CD4-positive, CD25-positive, alpha-beta regulatory T cell (primary cell): Measurements from ENCODE around the gene DGKB. TPM values are rescaled to one million over a fixed set of nuclear protein-coding genes. Genes with fewer than 3 reads are reported as not detected.

Experiments
- ATAC-seq, 2 donors: fragments of 150-1000 bp; cut with Tn5 transposase; one replicate each; pipeline ENCODE4 v1.10.0; 2021; ENCODE audit warnings: low read depth in 2 of 2, moderate number of reproducible peaks in 2 of 2, moderate library complexity in 1 of 2
- DNase-seq, 3 donors: peaks; one replicate each; pipeline versions ENCODE4 v3.0.0 to v3.0.0-alpha.2; 2012 to 2022; ENCODE audit warnings: mixed read lengths in 1 of 3
- H3K27ac ChIP-seq: one replicate; pipeline ENCODE4 v1.7.0; 2013; ENCODE audit warnings: mild to moderate bottlenecking, low read length; ENCODE audit not compliant: insufficient read depth, poor library complexity, severe bottlenecking
- H3K27me3 ChIP-seq: one replicate; pipeline ENCODE4 v1.7.0; 2013; ENCODE audit warnings: low read length; ENCODE audit not compliant: control insufficient read depth, insufficient read depth
- H3K36me3 ChIP-seq: one replicate; pipeline ENCODE4 v1.7.0; 2013; ENCODE audit warnings: mild to moderate bottlenecking, low read length, moderate library complexity; ENCODE audit not compliant: control insufficient read depth, insufficient read depth
- H3K4me1 ChIP-seq: 2 replicates; pipeline ENCODE4 v1.7.0; 2013; ENCODE audit warnings: mild to moderate bottlenecking, low read length; ENCODE audit not compliant: insufficient read depth, control insufficient read depth, poor library complexity, severe bottlenecking
- H3K4me3 ChIP-seq: one replicate; pipeline ENCODE4 v1.7.0; 2013; ENCODE audit warnings: low read depth, mild to moderate bottlenecking, low read length, moderate library complexity
- H3K9me3 ChIP-seq, 2 experiments: 1 replicate in 1 of 2; 2 replicates in 1 of 2; pipeline ENCODE4 v1.7.0; 2013; ENCODE audit warnings: low read length in 2 of 2, mild to moderate bottlenecking in 1 of 2, moderate library complexity in 1 of 2; ENCODE audit not compliant: control insufficient read depth in 2 of 2
- H3K27ac Mint-ChIP-seq, 3 donors: one replicate each; pipeline ENCODE4 v1.8.0; 2020 to 2022; ENCODE audit warnings: mild to moderate bottlenecking in 3 of 3, mixed read lengths in 3 of 3, moderate library complexity in 2 of 3
- H3K27me3 Mint-ChIP-seq: one replicate; pipeline ENCODE4 v1.8.0; 2022; ENCODE audit warnings: mild to moderate bottlenecking, mixed read lengths
- H3K36me3 Mint-ChIP-seq: one replicate; pipeline ENCODE4 v1.8.0; 2020; ENCODE audit warnings: mixed read lengths
- H3K4me1 Mint-ChIP-seq, 4 donors: one replicate each; pipeline ENCODE4 v1.8.0; 2020 to 2022; ENCODE audit warnings: mixed read lengths in 4 of 4, mild to moderate bottlenecking in 1 of 4
- H3K4me3 Mint-ChIP-seq, 4 donors: one replicate each; pipeline ENCODE4 v1.8.0; 2020 to 2022; ENCODE audit warnings: mild to moderate bottlenecking in 4 of 4, mixed read lengths in 4 of 4, moderate library complexity in 3 of 4
- H3K9me3 Mint-ChIP-seq, 7 donors: one replicate each; pipeline ENCODE4 v1.8.0; 2020 to 2022; ENCODE audit warnings: mixed read lengths in 7 of 7, mild to moderate bottlenecking in 3 of 7, moderate library complexity in 2 of 7
- polyA plus RNA-seq, 4 donors: library from polyadenylated mRNA; unstranded; fragments of 300-500 nt; fragmentation: Illumina TruSeq; gene quantifications; one replicate each; pipeline ENCODE4 v1.2.3, GENCODE V29; 2021
- total RNA-seq: library from RNA; stranded (reverse); gene quantifications from one replicate; pipeline ENCODE4 v1.2.3, GENCODE V29; 2022

The DGKB gene
- total and polyA plus RNA-seq, 5 donors from 2014 or later: not detected

GRCh38 chr7:14637968-14638367, 264.6 kb downstream of the DGKB start:
- H3K36me3 ChIP-seq: no peaks in the 10 kb centered on the region
- H3K4me1 ChIP-seq: no peaks in the 10 kb centered on the region
- Mint-ChIP-seq H3K27ac (no peak overlapping the region), H3K4me3 (no peak overlapping the region), H3K4me1 (no peaks in the 10 kb centered on the region), H3K36me3 (no peaks in the 10 kb centered on the region), H3K27me3 (no peaks in the 10 kb centered on the region), H3K9me3 (peaks cover 0 to 5% (median 2%) of the 10 kb centered on the region in 7 donors)
- H3K9me3 ChIP-seq: no peaks in the 10 kb centered on the region
- no peak overlapping the region for H3K4me3 ChIP-seq
- H3K27ac ChIP-seq: no peak overlapping the region
- no peaks in the 10 kb centered on the region for H3K27me3 ChIP-seq
- ATAC-seq (no peak), DNase-seq (no peak)

GRCh38 chr7:14635955-14636354, 266.6 kb downstream of the DGKB start:
- no peak overlapping the region for H3K4me3 Mint-ChIP-seq
- no peak for ATAC-seq
- no peaks in the 10 kb centered on the region for H3K36me3 Mint-ChIP-seq
- no peaks in the 10 kb centered on the region for H3K27me3 ChIP-seq
- H3K4me1 Mint-ChIP-seq: no peaks in the 10 kb centered on the region
- no peaks in the 10 kb centered on the region for H3K4me1 ChIP-seq
- no peaks in the 10 kb centered on the region for H3K36me3 ChIP-seq
- peaks cover 0 to 5% (median 2%) of the 10 kb centered on the region in 7 donors for H3K9me3 Mint-ChIP-seq
- no peak overlapping the region for H3K27ac Mint-ChIP-seq
- H3K27ac ChIP-seq: no peak overlapping the region
- no peaks in the 10 kb centered on the region for H3K27me3 Mint-ChIP-seq
- no peak for DNase-seq
- no peaks in the 10 kb centered on the region for H3K9me3 ChIP-seq
- H3K4me3 ChIP-seq: no peak overlapping the region

GRCh38 chr7:14630048-14630447, 272.5 kb downstream of the DGKB start:
- Histone ChIP-seq H3K4me1 (no peaks in the 10 kb centered on the region), H3K9me3 (no peaks in the 10 kb centered on the region), H3K27ac (no peak overlapping the region), H3K36me3 (no peaks in the 10 kb centered on the region), H3K27me3 (no peaks in the 10 kb centered on the region), H3K4me3 (no peak overlapping the region)
- Mint-ChIP-seq H3K4me3 (no peak overlapping the region), H3K36me3 (no peaks in the 10 kb centered on the region), H3K27me3 (no peaks in the 10 kb centered on the region), H3K27ac (no peak overlapping the region), H3K9me3 (peaks cover 0 to 2% (median 0%) of the 10 kb centered on the region in 7 donors), H3K4me1 (no peaks in the 10 kb centered on the region)
- DNase-seq (no peak), ATAC-seq (no peak)

- Mint-ChIP-seq H3K4me1 (no peaks in the 10 kb centered on the region), H3K27me3 (no peaks in the 10 kb centered on the region), H3K36me3 (no peaks in the 10 kb centered on the region), H3K4me3 (no peak overlapping the region), H3K9me3 (peaks cover 0 to 2% (median 0%) of the 10 kb centered on the region in 7 donors), H3K27ac (no peak overlapping the region)
- ATAC-seq (no peak), DNase-seq (no peak)
- Histone ChIP-seq H3K27ac (no peak overlapping the region), H3K36me3 (no peaks in the 10 kb centered on the region), H3K9me3 (no peaks in the 10 kb centered on the region), H3K4me1 (no peaks in the 10 kb centered on the region), H3K4me3 (no peak overlapping the region), H3K27me3 (no peaks in the 10 kb centered on the region)
Observed at GRCh38 chr7:14628516-14628915, 274.0 kb downstream of the DGKB start.

GRCh38 chr7:14626076-14626475, 276.5 kb downstream of the DGKB start:
- Mint-ChIP-seq H3K27ac (no peak overlapping the region), H3K4me1 (no peaks in the 10 kb centered on the region), H3K27me3 (no peaks in the 10 kb centered on the region), H3K9me3 (peaks cover 0 to 6% (median 0%) of the 10 kb centered on the region in 7 donors), H3K4me3 (no peak overlapping the region), H3K36me3 (no peaks in the 10 kb centered on the region)
- H3K9me3 ChIP-seq: no peaks in the 10 kb centered on the region
- H3K36me3 ChIP-seq: no peaks in the 10 kb centered on the region
- no peaks in the 10 kb centered on the region for H3K27me3 ChIP-seq
- H3K27ac ChIP-seq: no peak overlapping the region
- H3K4me3 ChIP-seq: no peak overlapping the region
- no peak for DNase-seq
- no peak for ATAC-seq
- H3K4me1 ChIP-seq: no peaks in the 10 kb centered on the region

GRCh38 chr7:14622559-14622958, 280.0 kb downstream of the DGKB start:
- H3K36me3 Mint-ChIP-seq: no peaks in the 10 kb centered on the region
- H3K4me3 Mint-ChIP-seq: no peak overlapping the region
- Histone ChIP-seq H3K4me1 (no peaks in the 10 kb centered on the region), H3K9me3 (no peaks in the 10 kb centered on the region), H3K4me3 (no peak overlapping the region), H3K27me3 (no peaks in the 10 kb centered on the region), H3K27ac (no peak overlapping the region), H3K36me3 (no peaks in the 10 kb centered on the region)
- DNase-seq (no peak), ATAC-seq (no peak)
- no peak overlapping the region for H3K27ac Mint-ChIP-seq
- peaks cover 0 to 9% (median 3%) of the 10 kb centered on the region in 7 donors for H3K9me3 Mint-ChIP-seq
- H3K27me3 Mint-ChIP-seq: no peaks in the 10 kb centered on the region
- H3K4me1 Mint-ChIP-seq: no peaks in the 10 kb centered on the region

GRCh38 chr7:14606101-14606500, 296.4 kb downstream of the DGKB start:
- ATAC-seq (no peak), DNase-seq (no peak)
- peaks cover 0 to 8% (median 5%) of the 10 kb centered on the region in 7 donors for H3K9me3 Mint-ChIP-seq
- no peaks in the 10 kb centered on the region for H3K36me3 Mint-ChIP-seq
- no peaks in the 10 kb centered on the region for H3K27me3 ChIP-seq
- H3K27ac ChIP-seq: no peak overlapping the region
- no peak overlapping the region for H3K4me3 Mint-ChIP-seq
- no peaks in the 10 kb centered on the region for H3K36me3 ChIP-seq
- H3K27ac Mint-ChIP-seq: no peak overlapping the region
- H3K4me1 ChIP-seq: no peaks in the 10 kb centered on the region
- H3K4me1 Mint-ChIP-seq: no peaks in the 10 kb centered on the region
- H3K9me3 ChIP-seq: no peaks in the 10 kb centered on the region
- H3K4me3 ChIP-seq: no peak overlapping the region
- no peaks in the 10 kb centered on the region for H3K27me3 Mint-ChIP-seq

- Histone ChIP-seq H3K36me3 (no peaks in the 10 kb centered on the region), H3K4me1 (no peaks in the 10 kb centered on the region), H3K4me3 (no peak overlapping the region), H3K27ac (no peak overlapping the region), H3K27me3 (no peaks in the 10 kb centered on the region), H3K9me3 (no peaks in the 10 kb centered on the region)
- H3K36me3 Mint-ChIP-seq: no peaks in the 10 kb centered on the region
- no peak for ATAC-seq
- H3K9me3 Mint-ChIP-seq: peaks cover 0 to 5% (median 3%) of the 10 kb centered on the region in 7 donors
- H3K27me3 Mint-ChIP-seq: no peaks in the 10 kb centered on the region
- no peak overlapping the region for H3K4me3 Mint-ChIP-seq
- H3K4me1 Mint-ChIP-seq: no peaks in the 10 kb centered on the region
- no peak for DNase-seq
- no peak overlapping the region for H3K27ac Mint-ChIP-seq
Observed at GRCh38 chr7:14604606-14605005, 297.9 kb downstream of the DGKB start.
